Left ventricle myocardium inferior (tissue), 1 donor: Measurements from ENCODE around the gene RUNX1. TPM values are rescaled to one million over a fixed set of nuclear protein-coding genes. Genes with fewer than 3 reads are reported as not detected.

Experiments
- DNase-seq: peaks from one replicate; pipeline ENCODE4 v3.0.0-alpha.2; 2020
- H3K27ac ChIP-seq: fragments of 200-600 bp; replicated peaks from 2 replicates; pipeline ENCODE4 v1.8.0; 2021
- H3K27me3 ChIP-seq: fragments of 200-600 bp; 2 replicates; pipeline ENCODE4 v1.8.0; 2021; ENCODE audit warnings: low read depth
- H3K36me3 ChIP-seq: fragments of 200-600 bp; 2 replicates; pipeline ENCODE4 v1.8.0; 2021
- H3K4me1 ChIP-seq: fragments of 200-600 bp; 2 replicates; pipeline ENCODE4 v1.8.0; 2021
- H3K4me3 ChIP-seq: fragments of 200-600 bp; 2 replicates; pipeline ENCODE4 v1.8.0; 2021; ENCODE audit warnings: mild to moderate bottlenecking, moderate library complexity
- H3K9me3 ChIP-seq: fragments of 200-600 bp; replicated peaks from 2 replicates; pipeline ENCODE4 v1.8.0; 2021
- CTCF ChIP-seq: fragments of 200-600 bp; IDR thresholded peaks from 2 replicates; pipeline ENCODE4 v1.8.0; 2021; ENCODE audit warnings: antibody characterized with exemption, mild to moderate bottlenecking, borderline replicate concordance
- intact Hi-C: fragments of 100-400 bp; cut with micrococcal nuclease; formaldehyde crosslinking; loops from one replicate; pipeline ENCODE4 v1.11.0; 2022
- total RNA-seq: library from RNA; stranded (reverse); fragmentation: NEBNext Ultra II Directional; extraction: Animal tissue kit (Norgen Biotek cat#: 25700); gene quantifications from one replicate; pipeline ENCODE4 v1.2.1, GENCODE V29; 2021
- donor health status: DM: no; HTN: yes; CAD: no; lungs with severe emphysema.

RUNX1 gene
- total RNA-seq, 1 donor from 2014 or later: 1.5 TPM

GRCh38 chr21:35072557-35072956, 23.5 kb upstream of the RUNX1 start:
- Histone ChIP-seq H3K36me3 (no peaks in the 10 kb centered on the region), H3K4me3 (no peak overlapping the region), H3K27me3 (peaks cover 60% of the 10 kb centered on the region), H3K27ac (peak overlapping the region; percentile 52), H3K4me1 (no peaks in the 10 kb centered on the region), H3K9me3 (peaks cover 10% of the 10 kb centered on the region)
- intact Hi-C loops: no loop called here
- TF ChIP-seq CTCF: no peak
- DNase-seq: no peak

- no peak for TF ChIP-seq CTCF
- intact Hi-C loops: no loop called here
- no peaks in the 10 kb centered on the region for H3K4me1 ChIP-seq
- H3K36me3 ChIP-seq: no peaks in the 10 kb centered on the region
- no peak overlapping the region for H3K27ac ChIP-seq
- H3K9me3 ChIP-seq: peaks cover 10% of the 10 kb centered on the region
- no peak overlapping the region for H3K4me3 ChIP-seq
- no peak for DNase-seq
- peaks cover 72% of the 10 kb centered on the region for H3K27me3 ChIP-seq
These were observed 22.2 kb upstream of the RUNX1 start for GRCh38 chr21:35071347-35071746.

GRCh38 chr21:35070436-35070835, 21.3 kb upstream of the RUNX1 start:
- no peak overlapping the region for H3K4me3 ChIP-seq
- peaks cover 75% of the 10 kb centered on the region for H3K27me3 ChIP-seq
- no peak for TF ChIP-seq CTCF
- H3K27ac ChIP-seq: no peak overlapping the region
- H3K36me3 ChIP-seq: no peaks in the 10 kb centered on the region
- DNase-seq: no peak
- peaks cover 10% of the 10 kb centered on the region for H3K9me3 ChIP-seq
- no peaks in the 10 kb centered on the region for H3K4me1 ChIP-seq
- intact Hi-C loops: no loop called here

- intact Hi-C loops: no loop called here
- Histone ChIP-seq H3K27ac (no peak overlapping the region), H3K27me3 (peaks cover 80% of the 10 kb centered on the region), H3K4me1 (no peaks in the 10 kb centered on the region), H3K4me3 (no peak overlapping the region), H3K36me3 (no peaks in the 10 kb centered on the region), H3K9me3 (no peaks in the 10 kb centered on the region)
- DNase-seq: no peak
- no peak for TF ChIP-seq CTCF
These were observed 17.7 kb upstream of the RUNX1 start for GRCh38 chr21:35066824-35067223.

GRCh38 chr21:35063428-35064172, 14.5 kb upstream of the RUNX1 start:
- no peak for DNase-seq
- H3K36me3 ChIP-seq: no peaks in the 10 kb centered on the region
- H3K27me3 ChIP-seq: peaks cover 76% of the 10 kb centered on the region
- no peaks in the 10 kb centered on the region for H3K4me1 ChIP-seq
- no peak overlapping the region for H3K4me3 ChIP-seq
- H3K27ac ChIP-seq: no peak overlapping the region
- no peaks in the 10 kb centered on the region for H3K9me3 ChIP-seq
- intact Hi-C loops: no loop called here
- no peak for TF ChIP-seq CTCF
